T-cell (primary cell): ENCODE measurements around the gene SOX18. TPM values are rescaled to one million over a fixed set of nuclear protein-coding genes. Genes with fewer than 3 reads are reported as not detected.

ENCODE experiments used
- ATAC-seq, 4 experiments: fragments of 200-7000 bp in 3 of 4; fragments of 150-1000 bp in 1 of 4; cut with Tn5 transposase; replicated peaks in 1 of 4; 1 replicate in 3 of 4; 2 replicates in 1 of 4; pipeline ENCODE4 v1.10.0; 2021; ENCODE audit warnings: moderate library complexity in 3 of 4, mild to moderate bottlenecking in 2 of 4, moderate number of reproducible peaks in 1 of 4
- CTCF ChIA-PET, 2 donors: fragments of 300-600 bp; sonication (Branson Sonifier 250); formaldehyde crosslinking; loops; one replicate each; lab custom pipeline; 2022; ENCODE audit warnings: antibody characterized with exemption in 2 of 2; lab: Charles Lee
- POLR2A ChIA-PET, 2 donors: fragments of 300-600 bp; sonication (Branson Sonifier 250); formaldehyde crosslinking; loops; one replicate each; lab custom pipeline; 2022; ENCODE audit warnings: antibody characterized with exemption in 2 of 2; lab: Charles Lee
- DNase-seq, 35 experiments: peaks; one replicate each; pipeline versions ENCODE4 v3.0.0 to v3.0.0-alpha.2; 2013 to 2023
- H3K27ac ChIP-seq: one replicate; pipeline ENCODE4 v1.5.1; 2013; ENCODE audit warnings: low read length
- H3K27me3 ChIP-seq, 2 experiments: replicated peaks in 1 of 2; 1 replicate in 1 of 2; 2 replicates in 1 of 2; pipeline versions ENCODE4 v1.6.1 to v1.7.0; 2013; ENCODE audit warnings: low read length in 1 of 2, mixed read lengths in 1 of 2; ENCODE audit not compliant: control insufficient read depth in 2 of 2, insufficient read depth in 2 of 2; ENCODE audit errors: extremely low read depth in 1 of 2
- H3K36me3 ChIP-seq, 2 donors: 1 replicate in 1 of 2; 2 replicates in 1 of 2; pipeline versions ENCODE4 v1.6.1 to v1.7.0; 2013; ENCODE audit warnings: low read length in 1 of 2; ENCODE audit not compliant: control insufficient read depth in 2 of 2, insufficient read depth in 1 of 2; ENCODE audit errors: extremely low read depth in 1 of 2
- H3K4me1 ChIP-seq, 2 experiments: 1 replicate in 1 of 2; 2 replicates in 1 of 2; pipeline versions ENCODE4 v1.6.1 to v1.7.0; 2013; ENCODE audit warnings: low read length in 2 of 2, mixed read lengths in 1 of 2; ENCODE audit not compliant: insufficient read depth in 2 of 2, control insufficient read depth in 1 of 2; ENCODE audit errors: extremely low read depth in 1 of 2
- H3K4me3 ChIP-seq, 2 donors: 1 replicate in 1 of 2; 2 replicates in 1 of 2; pipeline versions ENCODE4 v1.5.1 to v1.7.0; 2013; ENCODE audit warnings: mild to moderate bottlenecking in 2 of 2, low read length in 1 of 2, moderate library complexity in 1 of 2; ENCODE audit not compliant: control insufficient read depth in 1 of 2; ENCODE audit errors: extremely low read depth in 1 of 2
- H3K9me3 ChIP-seq: 2 replicates; pipeline ENCODE4 v1.7.0; 2013
- H3K27ac Mint-ChIP-seq, 2 donors: one replicate each; pipeline ENCODE4 v1.8.0; 2020 to 2021; ENCODE audit warnings: mild to moderate bottlenecking in 2 of 2, mixed read lengths in 2 of 2
- H3K27me3 Mint-ChIP-seq, 2 donors: one replicate each; pipeline ENCODE4 v1.8.0; 2021 to 2022; ENCODE audit warnings: mixed read lengths in 2 of 2
- H3K36me3 Mint-ChIP-seq: one replicate; pipeline ENCODE4 v1.8.0; 2021; ENCODE audit warnings: mixed read lengths
- H3K4me1 Mint-ChIP-seq, 3 donors: one replicate each; pipeline ENCODE4 v1.8.0; 2020 to 2022; ENCODE audit warnings: mixed read lengths in 3 of 3, mild to moderate bottlenecking in 1 of 3
- H3K4me3 Mint-ChIP-seq, 3 donors: one replicate each; pipeline ENCODE4 v1.8.0; 2020 to 2022; ENCODE audit warnings: mild to moderate bottlenecking in 3 of 3, mixed read lengths in 3 of 3, moderate library complexity in 3 of 3
- H3K9me3 Mint-ChIP-seq, 3 donors: one replicate each; pipeline ENCODE4 v1.8.0; 2020 to 2022; ENCODE audit warnings: mixed read lengths in 3 of 3
- WGBS: methylation state at CpG from one replicate; pipeline ENCODE4 v1.1.5; 2013; ENCODE audit warnings: missing lambda C conversion rate; ENCODE audit not compliant: insufficient coverage; 5-methylcytosine and 5-hydroxymethylcytosine counted together
- total RNA-seq, 35 experiments: library from RNA in 6 of 35; stranded (reverse) in 6 of 35; fragments of 120-200 nt in 1 of 35; gene quantifications; one replicate each; pipeline versions ENCODE4 v1.2.1 to v1.2.4 and lab custom pipeline; 2013 to 2026

The SOX18 gene
- total RNA-seq, 5 donors from 2014 or later (not counting 1 experiment from before 2014, with no cell fraction given) = 0.35 to 0.56 (median 0.44) TPM; not detected in 2

GRCh38 chr20:64048402-64049044 lies 916 bp downstream of the SOX18 start:
- Histone ChIP-seq H3K27ac (no peak overlapping the region), H3K9me3 (no peaks in the 10 kb centered on the region), H3K27me3 (peaks cover 0 to 73% of the 10 kb centered on the region in 2 experiments), H3K4me1 (peaks cover 9 to 23% of the 10 kb centered on the region in 2 experiments), H3K36me3 (no peaks in the 10 kb centered on the region), H3K4me3 (peak overlapping the region in 1 of 2 donors; percentile 38)
- H3K4me3 Mint-ChIP-seq = peak overlapping the region in 1 of 3 donors; percentile 65
- ATAC-seq (peak in 2 of 4 experiments; percentile 13 to 23), DNase-seq (no peak)
- H3K27ac Mint-ChIP-seq = no peak overlapping the region
- peaks cover 12 to 48% of the 10 kb centered on the region in 2 donors for H3K27me3 Mint-ChIP-seq
- CTCF ChIA-PET = no interaction called here
- POLR2A ChIA-PET = interaction anchor here in 1 of 2 donors (0.7 kb wide), 1 partner anchor 156 kb away, joined by 3 read pairs; no protein-coding TSS in a partner anchor
- H3K9me3 Mint-ChIP-seq = no peaks in the 10 kb centered on the region
- 23% methylated on average over 79 of the region's 101 CpGs for WGBS
- no peaks in the 10 kb centered on the region for H3K36me3 Mint-ChIP-seq
- H3K4me1 Mint-ChIP-seq = peaks cover 15 to 38% (median 36%) of the 10 kb centered on the region in 3 donors

- ChIA-PET CTCF (no interaction called here), POLR2A (no interaction called here)
- Mint-ChIP-seq H3K9me3 (no peaks in the 10 kb centered on the region), H3K36me3 (no peaks in the 10 kb centered on the region), H3K27me3 (peaks cover 7 to 42% of the 10 kb centered on the region in 2 donors), H3K4me1 (peaks cover 17 to 39% (median 38%) of the 10 kb centered on the region in 3 donors), H3K27ac (no peak overlapping the region), H3K4me3 (peak overlapping the region in 2 of 3 donors; percentile 28 to 57)
- WGBS = 41% methylated on average over 48 of the region's 49 CpGs
- Histone ChIP-seq H3K27ac (no peak overlapping the region), H3K36me3 (no peaks in the 10 kb centered on the region), H3K27me3 (peaks cover 0 to 68% of the 10 kb centered on the region in 2 experiments), H3K4me3 (peak overlapping the region in 1 of 2 donors; percentile 17), H3K4me1 (peaks cover 9 to 23% of the 10 kb centered on the region in 2 experiments), H3K9me3 (no peaks in the 10 kb centered on the region)
- peak in 2 of 4 experiments; percentile 33 to 34 for ATAC-seq
- no peak for DNase-seq
Measured at GRCh38 chr20:64047968-64048401, 1.5 kb downstream of the SOX18 start.

- POLR2A ChIA-PET = no interaction called here
- Mint-ChIP-seq H3K27me3 (peaks cover 6 to 37% of the 10 kb centered on the region in 2 donors), H3K9me3 (no peaks in the 10 kb centered on the region), H3K4me1 (peaks cover 19 to 40% (median 39%) of the 10 kb centered on the region in 3 donors), H3K27ac (peak overlapping the region in 1 of 2 donors; percentile 5), H3K36me3 (no peaks in the 10 kb centered on the region), H3K4me3 (peak overlapping the region in 1 of 3 donors; percentile 55)
- Histone ChIP-seq H3K36me3 (no peaks in the 10 kb centered on the region), H3K9me3 (no peaks in the 10 kb centered on the region), H3K4me1 (peaks cover 10 to 28% of the 10 kb centered on the region in 2 experiments), H3K27ac (no peak overlapping the region), H3K27me3 (peaks cover 0 to 60% of the 10 kb centered on the region in 2 experiments), H3K4me3 (no peak overlapping the region)
- ATAC-seq = no peak
- no peak for DNase-seq
- CTCF ChIA-PET = interaction anchor here in 1 of 2 donors (0.6 kb wide), 1 partner anchor 28 kb away, joined by 10 read pairs; no protein-coding TSS in a partner anchor
- WGBS = 94% methylated on average over 8 of the region's 8 CpGs
Measured at GRCh38 chr20:64047046-64047389, 2.4 kb downstream of the SOX18 start.

DNA sequence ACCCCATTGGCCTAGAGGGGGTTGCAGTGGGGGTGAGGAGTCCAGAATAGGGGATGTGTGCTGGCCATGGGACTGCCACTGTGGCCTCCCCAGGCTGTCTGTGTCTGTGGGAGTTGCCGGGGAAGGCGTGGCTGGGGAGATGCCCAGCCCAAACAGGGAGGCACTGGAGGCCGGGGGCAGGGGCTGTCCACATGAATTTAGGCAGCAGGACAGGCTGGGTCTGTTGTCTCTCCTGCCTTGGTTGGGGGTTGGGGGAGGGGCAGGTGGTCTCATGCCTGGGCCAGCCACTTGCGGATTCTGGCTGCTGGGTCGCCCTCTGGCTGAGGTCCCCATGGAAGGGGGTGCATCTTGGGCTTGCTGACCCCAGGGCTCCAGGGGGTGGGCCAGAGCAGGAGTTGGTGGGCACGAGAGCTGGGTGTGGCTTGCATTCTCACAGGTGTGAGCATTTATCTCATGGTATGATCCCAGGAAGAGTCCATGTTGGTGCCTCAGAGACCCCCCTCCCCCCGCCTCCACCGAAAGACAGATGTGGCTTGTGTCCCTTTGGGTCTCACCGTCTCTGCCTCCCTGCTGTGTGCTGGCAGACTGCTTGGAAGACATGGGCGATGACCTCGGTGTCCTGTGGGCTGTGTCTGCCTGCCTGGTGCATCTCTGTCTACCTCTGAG lies 4.0 kb downstream of the SOX18 start:
- peak overlapping the region; percentile 53 to 72 for H3K27ac Mint-ChIP-seq
- no peaks in the 10 kb centered on the region for H3K9me3 Mint-ChIP-seq
- no peaks in the 10 kb centered on the region for H3K36me3 Mint-ChIP-seq
- Histone ChIP-seq H3K4me3 (no peak overlapping the region), H3K36me3 (no peaks in the 10 kb centered on the region), H3K4me1 (peaks cover 19 to 40% of the 10 kb centered on the region in 2 experiments), H3K27ac (no peak overlapping the region), H3K9me3 (no peaks in the 10 kb centered on the region), H3K27me3 (peaks cover 0 to 56% of the 10 kb centered on the region in 2 experiments)
- no peak overlapping the region for H3K4me3 Mint-ChIP-seq
- no peak for ATAC-seq
- peaks cover 6 to 27% of the 10 kb centered on the region in 2 donors for H3K27me3 Mint-ChIP-seq
- WGBS = 78% methylated on average over 10 of the region's 11 CpGs
- CTCF ChIA-PET = no interaction called here
- POLR2A ChIA-PET = no interaction called here
- DNase-seq = no peak
- peaks cover 28 to 49% (median 46%) of the 10 kb centered on the region in 3 donors for H3K4me1 Mint-ChIP-seq

DNA sequence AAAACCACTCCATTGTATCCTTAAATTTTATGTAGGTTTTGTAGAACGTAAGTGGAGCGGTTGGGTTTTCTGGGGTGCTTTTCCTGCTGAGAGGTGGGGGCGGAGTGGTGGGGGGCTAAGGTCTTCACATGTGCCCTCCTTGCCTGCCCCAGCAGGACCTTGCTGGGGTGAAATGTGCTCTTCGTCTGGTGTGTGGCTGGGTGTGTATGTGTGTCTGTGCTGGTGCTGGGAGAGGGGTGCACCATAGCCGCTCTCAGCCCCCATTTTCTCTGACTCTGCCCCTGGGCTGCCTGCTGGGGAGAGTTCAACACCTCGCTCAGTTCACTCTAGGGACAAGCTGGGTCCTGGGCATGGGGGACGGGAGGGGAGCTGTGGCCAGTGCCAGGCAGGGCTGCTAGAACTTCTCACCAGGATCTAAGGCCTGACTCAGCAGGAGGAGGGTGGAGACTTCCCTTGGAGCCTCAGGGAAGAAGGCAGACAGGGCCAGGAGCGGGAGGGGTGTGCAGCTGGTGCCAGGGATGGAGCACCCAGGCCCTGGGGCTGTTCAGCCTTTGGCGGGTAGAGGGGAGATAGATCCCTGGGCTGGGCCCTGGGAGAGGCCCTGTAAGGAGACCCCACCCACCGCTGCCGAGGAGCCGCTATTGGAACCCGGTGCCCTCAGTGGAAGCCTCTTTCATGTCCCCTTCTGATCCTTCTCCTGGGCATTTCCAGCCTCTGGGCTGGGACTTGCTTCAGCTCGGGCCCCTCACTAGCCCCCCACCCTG lies 4.8 kb downstream of the SOX18 start:
- H3K27ac ChIP-seq = no peak overlapping the region

More for the DNA sequence above, 4.8 kb downstream of the SOX18 start:
- Histone ChIP-seq H3K36me3 (no peaks in the 10 kb centered on the region), H3K27me3 (peaks cover 0 to 56% of the 10 kb centered on the region in 2 experiments), H3K9me3 (no peaks in the 10 kb centered on the region), H3K4me3 (no peak overlapping the region), H3K4me1 (peaks cover 21 to 41% of the 10 kb centered on the region in 2 experiments)
- POLR2A ChIA-PET = interaction anchor here in 1 of 2 donors (0.6 kb wide), 1 partner anchor 468 kb away, joined by 3 read pairs; no protein-coding TSS in a partner anchor
- peaks cover 36 to 54% (median 54%) of the 10 kb centered on the region in 3 donors for H3K4me1 Mint-ChIP-seq
- no peaks in the 10 kb centered on the region for H3K9me3 Mint-ChIP-seq
- CTCF ChIA-PET = no interaction called here
- H3K4me3 Mint-ChIP-seq = peak overlapping the region in 2 of 3 donors; percentile 31 to 35
- H3K36me3 Mint-ChIP-seq = no peaks in the 10 kb centered on the region
- 82% methylated on average over 5 of the region's 14 CpGs for WGBS
- H3K27me3 Mint-ChIP-seq = peaks cover 6 to 21% of the 10 kb centered on the region in 2 donors
- no peak for ATAC-seq
- no peak for DNase-seq
- H3K27ac Mint-ChIP-seq = peak overlapping the region; percentile 39 to 66
